GM12878 (cell line): ENCODE results near the gene IGF2R. TPM values are rescaled to one million over a fixed set of nuclear protein-coding genes. Genes with fewer than 3 reads are reported as not detected.

ENCODE experiments used
- ATAC-seq: fragments of 200-7000 bp; cut with Tn5 transposase; 3 replicates; pipeline ENCODE4 v1.9.1; 2020; ENCODE audit warnings: mild to moderate bottlenecking, moderate library complexity
- BruUV-seq: library from RNA; stranded (reverse); fragments of 400-500 nt; replicated peaks from 2 replicates; lab custom pipeline; 2021; lab: Mats Ljungman, UMichigan
- CTCF ChIA-PET: fragments of 300-600 bp; sonication (Branson Sonifier 250); formaldehyde crosslinking; extraction: SDS; loops from one replicate; lab custom pipeline; 2021; ENCODE audit warnings: inconsistent platforms; lab: Yijun Ruan, JAX
- POLR2A ChIA-PET: fragments of 350-600 bp; formaldehyde crosslinking; extraction: SDS; loops from one replicate; lab custom pipeline; 2021; ENCODE audit warnings: inconsistent platforms; lab: Charles Lee
- RAD21 ChIA-PET: fragments of 300-600 bp; sonication (Branson Sonifier 250); formaldehyde crosslinking; loops from one replicate; lab custom pipeline; 2023; ENCODE audit warnings: antibody characterized with exemption; ENCODE audit not compliant: unreplicated experiment; lab: Charles Lee
- SMC1A ChIA-PET: fragments of 300-600 bp; sonication (Branson Sonifier 250); formaldehyde crosslinking; loops from one replicate; lab custom pipeline; 2023; ENCODE audit not compliant: unreplicated experiment, uncharacterized antibody; lab: Charles Lee
- DNase-seq: peaks from one replicate; pipeline ENCODE4 v3.0.0-alpha.2; 2011; ENCODE audit warnings: low read depth, low spot score
- FAIRE-seq: peaks from 3 replicates; lab custom pipeline; 2011; peaks lifted over from hg19 to GRCh38; lab: Jason Lieb, UNC
- H2AFZ ChIP-seq: 2 replicates; pipeline ENCODE4 v1.6.0; 2011; ENCODE audit warnings: low read depth, low read length, control low read depth; ENCODE audit not compliant: control insufficient read depth
- H3K27ac ChIP-seq: 2 replicates; pipeline ENCODE4 v1.5.1; 2011; ENCODE audit warnings: control low read depth; ENCODE audit not compliant: control insufficient read depth, insufficient read depth
- H3K27me3 ChIP-seq, 2 experiments: replicated peaks in 1 of 2; 2 replicates each; pipeline versions ENCODE4 v1.6.0 to v1.6.1; 2011; ENCODE audit warnings: low read length in 1 of 2; ENCODE audit not compliant: control insufficient read depth in 2 of 2, insufficient read depth in 2 of 2
- H3K36me3 ChIP-seq, 2 experiments: 2 replicates each; pipeline ENCODE4 v1.5.1; 2011; ENCODE audit warnings: low read length in 1 of 2; ENCODE audit not compliant: control insufficient read depth in 2 of 2, insufficient read depth in 2 of 2
- H3K4me1 ChIP-seq: 2 replicates; pipeline ENCODE4 v1.6.1; 2011; ENCODE audit warnings: mild to moderate bottlenecking, low read length, moderate library complexity, mixed read lengths; ENCODE audit not compliant: control insufficient read depth, insufficient read depth
- H3K4me2 ChIP-seq: 2 replicates; pipeline ENCODE4 v1.6.0; 2011; ENCODE audit warnings: control low read depth; ENCODE audit not compliant: control insufficient read depth, insufficient read depth
- H3K4me3 ChIP-seq: fragments of 200-600 bp; sonication (generic); 2 replicates; pipeline ENCODE4 v1.5.1; 2016
- H3K79me2 ChIP-seq: 2 replicates; pipeline ENCODE4 v1.6.0; 2011; ENCODE audit warnings: low read length; ENCODE audit not compliant: control insufficient read depth, insufficient read depth
- H3K9ac ChIP-seq: 2 replicates; pipeline ENCODE4 v1.8.0; 2011; ENCODE audit warnings: low read length, control low read depth, mixed read lengths; ENCODE audit not compliant: control insufficient read depth, insufficient read depth
- H3K9me3 ChIP-seq: replicated peaks from 3 replicates; pipeline ENCODE4 v1.5.1; 2011; ENCODE audit warnings: mild to moderate bottlenecking, low read length; ENCODE audit not compliant: control insufficient read depth, insufficient read depth
- H4K20me1 ChIP-seq: 2 replicates; pipeline ENCODE4 v1.6.0; 2011; ENCODE audit not compliant: control insufficient read depth, insufficient read depth
- FOS ChIP-seq: IDR thresholded peaks from 3 replicates; pipeline ENCODE4 v1.6.1; 2011; ENCODE audit warnings: borderline replicate concordance; ENCODE audit not compliant: insufficient read length; ENCODE audit errors: extremely low read depth
- IKZF2 ChIP-seq, 2 experiments: fragments of 450-650 bp; IDR thresholded peaks; 2 replicates each; pipeline ENCODE4 v1.6.1; 2017; ENCODE audit warnings: mild to moderate bottlenecking in 2 of 2, moderate library complexity in 2 of 2
- POLR2A ChIP-seq: IDR thresholded peaks from 2 replicates; pipeline ENCODE4 v1.6.1; 2011; ENCODE audit warnings: low read depth, mild to moderate bottlenecking, low read length
- POLR2AphosphoS2 ChIP-seq: IDR thresholded peaks from 2 replicates; pipeline ENCODE4 v1.6.1; 2011; ENCODE audit warnings: low read depth, mild to moderate bottlenecking, low read length, improper control_type of control experiment, moderate library complexity
- POU2F2 ChIP-seq: IDR thresholded peaks from 3 replicates; pipeline ENCODE4 v1.6.1; 2011; ENCODE audit warnings: low read depth, mild to moderate bottlenecking, low read length, borderline replicate concordance
- whole genome bisulfite sequencing: methylation state at CpG from one replicate; pipeline ENCODE4 v1.1.6; 2016; ENCODE audit warnings: low lambda C conversion rate; ENCODE audit not compliant: insufficient replicate concordance, insufficient coverage; ENCODE audit errors: missing lambda C conversion rate; 5-methylcytosine and 5-hydroxymethylcytosine counted together
- in situ Hi-C: fragments of 300-500 bp; cut with MboI; formaldehyde crosslinking; loops from 9 replicates; pipeline ENCODE4 v1.14.3; 2018; ENCODE audit warnings: mixed read lengths
- intact Hi-C: fragments of 100-400 bp; cut with micrococcal nuclease; formaldehyde crosslinking; loops from one replicate; pipeline ENCODE4 v1.14.2; 2022; ENCODE audit not compliant: unreplicated experiment
- polyA plus RNA-seq, 11 experiments: library from polyadenylated mRNA; depleted of rRNA in 4 of 11; unstranded in 6 of 11; stranded (reverse) in 5 of 11; fragments of >200 nt; fragmentation: Nextera tagmentation in 4 of 11; fragmentation: Illumina TruSeq in 1 of 11; extraction: Ambion mirVana in 4 of 11; extraction: Trizol in 1 of 11; gene quantifications; 1 replicate in 1 of 11; 2 replicates in 10 of 11; pipeline versions ENCODE4 v1.2.1 to v1.2.3, GENCODE V29; 2011 to 2016; ENCODE audit warnings: inconsistent platforms in 2 of 11, missing spikeins in 2 of 11, low read depth in 1 of 11
- total RNA-seq, 4 experiments: library from RNA; depleted of rRNA in 3 of 4; stranded (reverse); fragments of >200 nt in 3 of 4; fragmentation: Illumina TruSeq in 1 of 4; extraction: Trizol in 1 of 4; gene quantifications; 2 replicates each; pipeline versions ENCODE4 v1.2.1 to v1.2.3, GENCODE V29; 2013 to 2021
- TF ChIP-seq, protein P1 (sequence below): fragments of 150-350 bp; IDR thresholded peaks from 2 replicates; pipeline ENCODE4 v1.6.1; 2014; ENCODE audit warnings: mild to moderate bottlenecking, low read depth, low read length
- TF ChIP-seq, protein P2 (sequence below): IDR thresholded peaks from 2 replicates; pipeline ENCODE4 v1.6.1; 2011; ENCODE audit warnings: low read depth, mild to moderate bottlenecking, low read length, moderate library complexity, borderline replicate concordance; ENCODE audit errors: extremely low read depth
- TF ChIP-seq, protein P3 (sequence below): fragments of 450-650 bp; IDR thresholded peaks from 2 replicates; pipeline ENCODE4 v1.6.1; 2017; ENCODE audit warnings: mild to moderate bottlenecking
- TF ChIP-seq, protein P4 (sequence below): fragments of 450-650 bp; IDR thresholded peaks from 2 replicates; pipeline ENCODE4 v1.6.1; 2017; ENCODE audit warnings: borderline replicate concordance

The IGF2R gene
- total and polyA plus RNA-seq, 10 of the 15 experiments (the other 5 are each of a cell fraction or from before 2014, with no cell fraction given) = 1.00 to 40.1 (median 16.8) TPM

DNA sequence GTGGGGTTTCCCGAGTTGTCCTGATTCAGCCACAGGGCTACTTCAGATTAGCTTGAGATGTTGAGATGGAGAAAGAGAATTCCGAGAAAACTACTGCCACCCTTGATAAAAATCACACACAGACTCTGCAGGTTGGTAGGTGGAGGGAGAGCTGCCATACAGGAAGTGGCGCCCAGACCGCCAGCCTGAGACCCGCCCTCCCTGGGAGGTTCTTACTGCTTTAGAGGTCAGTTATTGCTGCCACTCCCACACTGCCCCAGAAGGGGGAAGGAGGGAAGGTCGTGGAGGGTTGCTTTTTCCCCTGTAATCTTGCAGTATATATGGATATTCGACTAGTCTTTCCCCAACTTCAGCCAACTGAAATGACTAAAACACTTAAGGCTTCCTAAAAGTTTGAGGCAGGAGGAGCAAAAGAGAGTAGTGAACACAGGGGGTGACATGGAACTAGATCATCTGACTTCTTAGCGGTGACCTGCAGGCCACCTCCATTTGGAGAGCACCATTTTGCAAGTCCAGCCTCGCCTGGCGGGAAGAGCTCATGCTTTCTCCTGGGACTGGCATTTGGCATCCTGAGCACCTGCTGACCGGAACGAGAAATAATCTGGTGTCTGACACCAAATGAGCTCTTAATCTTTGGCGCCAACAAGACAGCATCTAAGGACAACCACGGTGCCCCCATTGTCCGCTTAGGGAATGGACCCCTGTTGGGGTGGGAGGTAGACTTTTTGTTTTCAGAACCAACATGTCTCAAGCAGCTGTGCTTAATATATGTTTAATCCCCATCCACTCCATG lies 117.0 kb downstream of the IGF2R start:
- POLR2A ChIA-PET = no interaction called here
- no peak for FAIRE-seq
- SMC1A ChIA-PET = interaction anchor here (0.6 to 2.1 kb wide), 3 partner anchors 10 to 51 kb away, joined by 3 to 5 read pairs (median 4); no protein-coding TSS in a partner anchor
- H3K4me2 ChIP-seq = no peak overlapping the region
- no peaks in the 10 kb centered on the region for H3K4me1 ChIP-seq
- H3K27me3 ChIP-seq = no peaks in the 10 kb centered on the region
- intact Hi-C loops = no loop called here
- H3K27ac ChIP-seq = no peak overlapping the region
- no peak for DNase-seq
- H3K9me3 ChIP-seq = no peaks in the 10 kb centered on the region
- no peak overlapping the region for H3K4me3 ChIP-seq
- no peak overlapping the region for H2AFZ ChIP-seq
- no TSS peak for BruUV-seq
- H3K36me3 ChIP-seq = peaks cover 13 to 24% of the 10 kb centered on the region in 2 experiments
- CTCF ChIA-PET = no interaction called here
- RAD21 ChIA-PET = interaction anchor here (0.5 to 1.8 kb wide), 2 partner anchors 135 to 223 kb away, joined by 5 read pairs; no protein-coding TSS in a partner anchor
- no peak for ATAC-seq
- 94% methylated on average over 15 of the region's 15 CpGs for WGBS
- H4K20me1 ChIP-seq = no peaks in the 10 kb centered on the region
- TF ChIP-seq, protein P1, sequence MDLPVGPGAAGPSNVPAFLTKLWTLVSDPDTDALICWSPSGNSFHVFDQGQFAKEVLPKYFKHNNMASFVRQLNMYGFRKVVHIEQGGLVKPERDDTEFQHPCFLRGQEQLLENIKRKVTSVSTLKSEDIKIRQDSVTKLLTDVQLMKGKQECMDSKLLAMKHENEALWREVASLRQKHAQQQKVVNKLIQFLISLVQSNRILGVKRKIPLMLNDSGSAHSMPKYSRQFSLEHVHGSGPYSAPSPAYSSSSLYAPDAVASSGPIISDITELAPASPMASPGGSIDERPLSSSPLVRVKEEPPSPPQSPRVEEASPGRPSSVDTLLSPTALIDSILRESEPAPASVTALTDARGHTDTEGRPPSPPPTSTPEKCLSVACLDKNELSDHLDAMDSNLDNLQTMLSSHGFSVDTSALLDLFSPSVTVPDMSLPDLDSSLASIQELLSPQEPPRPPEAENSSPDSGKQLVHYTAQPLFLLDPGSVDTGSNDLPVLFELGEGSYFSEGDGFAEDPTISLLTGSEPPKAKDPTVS = no peak
- no peak for TF ChIP-seq POLR2A
- no peak for TF ChIP-seq FOS
- TF ChIP-seq POU2F2 = no peak
- TF ChIP-seq, protein P2, sequence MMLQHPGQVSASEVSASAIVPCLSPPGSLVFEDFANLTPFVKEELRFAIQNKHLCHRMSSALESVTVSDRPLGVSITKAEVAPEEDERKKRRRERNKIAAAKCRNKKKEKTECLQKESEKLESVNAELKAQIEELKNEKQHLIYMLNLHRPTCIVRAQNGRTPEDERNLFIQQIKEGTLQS = no peak
- TF ChIP-seq POLR2AphosphoS2 = no peak
- TF ChIP-seq, protein P3, sequence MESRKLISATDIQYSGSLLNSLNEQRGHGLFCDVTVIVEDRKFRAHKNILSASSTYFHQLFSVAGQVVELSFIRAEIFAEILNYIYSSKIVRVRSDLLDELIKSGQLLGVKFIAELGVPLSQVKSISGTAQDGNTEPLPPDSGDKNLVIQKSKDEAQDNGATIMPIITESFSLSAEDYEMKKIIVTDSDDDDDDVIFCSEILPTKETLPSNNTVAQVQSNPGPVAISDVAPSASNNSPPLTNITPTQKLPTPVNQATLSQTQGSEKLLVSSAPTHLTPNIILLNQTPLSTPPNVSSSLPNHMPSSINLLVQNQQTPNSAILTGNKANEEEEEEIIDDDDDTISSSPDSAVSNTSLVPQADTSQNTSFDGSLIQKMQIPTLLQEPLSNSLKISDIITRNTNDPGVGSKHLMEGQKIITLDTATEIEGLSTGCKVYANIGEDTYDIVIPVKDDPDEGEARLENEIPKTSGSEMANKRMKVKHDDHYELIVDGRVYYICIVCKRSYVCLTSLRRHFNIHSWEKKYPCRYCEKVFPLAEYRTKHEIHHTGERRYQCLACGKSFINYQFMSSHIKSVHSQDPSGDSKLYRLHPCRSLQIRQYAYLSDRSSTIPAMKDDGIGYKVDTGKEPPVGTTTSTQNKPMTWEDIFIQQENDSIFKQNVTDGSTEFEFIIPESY = no peak
- TF ChIP-seq IKZF2 (IDR thresholded peaks at IDR 0.05) = no peak
- TF ChIP-seq, protein P4, sequence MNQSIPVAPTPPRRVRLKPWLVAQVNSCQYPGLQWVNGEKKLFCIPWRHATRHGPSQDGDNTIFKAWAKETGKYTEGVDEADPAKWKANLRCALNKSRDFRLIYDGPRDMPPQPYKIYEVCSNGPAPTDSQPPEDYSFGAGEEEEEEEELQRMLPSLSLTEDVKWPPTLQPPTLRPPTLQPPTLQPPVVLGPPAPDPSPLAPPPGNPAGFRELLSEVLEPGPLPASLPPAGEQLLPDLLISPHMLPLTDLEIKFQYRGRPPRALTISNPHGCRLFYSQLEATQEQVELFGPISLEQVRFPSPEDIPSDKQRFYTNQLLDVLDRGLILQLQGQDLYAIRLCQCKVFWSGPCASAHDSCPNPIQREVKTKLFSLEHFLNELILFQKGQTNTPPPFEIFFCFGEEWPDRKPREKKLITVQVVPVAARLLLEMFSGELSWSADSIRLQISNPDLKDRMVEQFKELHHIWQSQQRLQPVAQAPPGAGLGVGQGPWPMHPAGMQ = no peak
- TF ChIP-seq, all 136 proteins: peak for 0
- Histone ChIP-seq H3K9ac (no peak overlapping the region), H3K79me2 (no peaks in the 10 kb centered on the region)
- in situ Hi-C loops = no loop called here
